T-helper 2 cell treated with Interferon-gamma antibody and Interleukin-4, amounts not matched to agents 5 μg/mL and 100 μg/mL, for 36 hours (primary cell): Measurements from ENCODE around the gene NFXL1.
"Not testable (repeated sequence)": the region's sequence is repeated elsewhere in the genome, so short reads cannot be mapped to it uniquely, and the experiment has no call there.

Source experiments
- DNase-seq: peaks from one replicate; pipeline ENCODE4 v3.0.0; 2021; ENCODE audit warnings: low spot score
- H3K27ac Mint-ChIP-seq: one replicate; pipeline ENCODE4 v1.8.0; 2021; ENCODE audit warnings: mild to moderate bottlenecking, mixed read lengths
- H3K27me3 Mint-ChIP-seq: one replicate; pipeline ENCODE4 v1.8.0; 2021; ENCODE audit warnings: low read depth, mixed read lengths
- H3K36me3 Mint-ChIP-seq: one replicate; pipeline ENCODE4 v1.8.0; 2021; ENCODE audit warnings: low read depth, mixed read lengths
- H3K4me1 Mint-ChIP-seq: one replicate; pipeline ENCODE4 v1.8.0; 2021; ENCODE audit warnings: low read depth, mixed read lengths
- H3K4me3 Mint-ChIP-seq: one replicate; pipeline ENCODE4 v1.8.0; 2022; ENCODE audit warnings: mild to moderate bottlenecking, moderate library complexity, mixed read lengths
- H3K9me3 Mint-ChIP-seq: one replicate; pipeline ENCODE4 v1.8.0; 2021; ENCODE audit warnings: mixed read lengths

The NFXL1 gene

GRCh38 chr4:47922436-47923260, 8.3 kb upstream of the NFXL1 start:
- H3K27ac Mint-ChIP-seq, H3K4me3 Mint-ChIP-seq, H3K4me1 Mint-ChIP-seq, H3K36me3 Mint-ChIP-seq, DNase-seq: not testable (repeated sequence)
- H3K27me3 Mint-ChIP-seq = peaks cover 16% of the 10 kb centered on the region
- H3K9me3 Mint-ChIP-seq = peaks cover 13% of the 10 kb centered on the region

DNA sequence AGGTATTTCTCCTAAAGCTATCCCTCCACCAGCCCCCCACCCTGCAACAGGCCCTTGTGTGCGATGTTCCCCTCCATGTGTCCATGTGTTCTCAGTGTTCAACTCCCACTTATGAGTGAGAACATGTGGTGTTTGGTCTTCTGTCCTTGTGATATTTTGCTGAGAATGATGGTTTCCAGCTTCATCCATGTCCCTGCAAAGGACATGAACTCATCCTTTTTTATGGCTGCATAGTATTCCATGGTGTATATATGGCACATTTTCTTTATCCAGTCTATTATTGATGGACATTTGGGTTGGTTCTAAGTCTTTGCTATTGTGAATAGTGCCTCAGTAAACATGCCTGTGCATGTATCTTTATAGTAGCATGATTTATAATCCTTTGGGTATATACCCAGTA, 2.8 kb upstream of the NFXL1 start:
- not testable (repeated sequence) for H3K36me3 Mint-ChIP-seq, DNase-seq, H3K4me3 Mint-ChIP-seq, H3K27ac Mint-ChIP-seq, H3K27me3 Mint-ChIP-seq
- Mint-ChIP-seq H3K4me1 (peaks cover 17% of the 10 kb centered on the region), H3K9me3 (peaks cover 15% of the 10 kb centered on the region)

GRCh38 chr4:47915378-47915777, 995 bp upstream of the NFXL1 start:
- H3K27me3 Mint-ChIP-seq = peaks cover 3% of the 10 kb centered on the region
- H3K4me1 Mint-ChIP-seq = peaks cover 23% of the 10 kb centered on the region
- peaks cover 15% of the 10 kb centered on the region for H3K9me3 Mint-ChIP-seq
- no peak overlapping the region for H3K27ac Mint-ChIP-seq
- H3K4me3 Mint-ChIP-seq = peak overlapping the region; percentile 92
- no peak for DNase-seq
- H3K36me3 Mint-ChIP-seq = peaks cover 15% of the 10 kb centered on the region

DNA sequence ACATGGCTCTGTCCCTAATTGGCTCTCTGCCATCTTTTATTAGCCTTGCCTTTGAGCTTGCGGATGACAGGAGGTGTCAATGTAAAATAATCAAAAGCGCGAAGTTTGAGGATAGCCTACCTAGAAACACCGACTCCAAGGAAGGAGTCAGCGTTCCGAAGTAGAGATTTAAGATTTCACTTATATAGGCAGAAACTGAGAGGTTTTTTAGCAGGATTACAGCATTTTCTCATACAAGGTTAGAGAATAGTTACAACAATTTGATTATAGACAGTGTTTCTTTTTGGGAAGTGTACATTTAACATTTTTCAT, 499 bp upstream of the NFXL1 start:
- peak overlapping the region; percentile 92 for H3K4me3 Mint-ChIP-seq
- peaks cover 2% of the 10 kb centered on the region for H3K27me3 Mint-ChIP-seq
- DNase-seq = no peak
- H3K9me3 Mint-ChIP-seq = peaks cover 15% of the 10 kb centered on the region
- H3K4me1 Mint-ChIP-seq = peaks cover 23% of the 10 kb centered on the region
- H3K36me3 Mint-ChIP-seq = peaks cover 18% of the 10 kb centered on the region
- H3K27ac Mint-ChIP-seq = peak overlapping the region; percentile 78

- Mint-ChIP-seq H3K36me3 (peaks cover 23% of the 10 kb centered on the region), H3K27ac (peak overlapping the region; percentile 91), H3K9me3 (peaks cover 13% of the 10 kb centered on the region), H3K4me3 (peak overlapping the region; percentile 92), H3K4me1 (peaks cover 23% of the 10 kb centered on the region), H3K27me3 (no peaks in the 10 kb centered on the region)
- DNase-seq = no peak
Observed at GRCh38 chr4:47913861-47914219, 543 bp downstream of the NFXL1 start.

- peaks cover 23% of the 10 kb centered on the region for H3K4me1 Mint-ChIP-seq
- peaks cover 25% of the 10 kb centered on the region for H3K36me3 Mint-ChIP-seq
- no peaks in the 10 kb centered on the region for H3K27me3 Mint-ChIP-seq
- peaks cover 8% of the 10 kb centered on the region for H3K9me3 Mint-ChIP-seq
- DNase-seq = no peak
- H3K27ac Mint-ChIP-seq = peak overlapping the region; percentile 91
- peak overlapping the region; percentile 92 for H3K4me3 Mint-ChIP-seq
Observed at GRCh38 chr4:47913330-47913729, 1.1 kb downstream of the NFXL1 start.

DNA sequence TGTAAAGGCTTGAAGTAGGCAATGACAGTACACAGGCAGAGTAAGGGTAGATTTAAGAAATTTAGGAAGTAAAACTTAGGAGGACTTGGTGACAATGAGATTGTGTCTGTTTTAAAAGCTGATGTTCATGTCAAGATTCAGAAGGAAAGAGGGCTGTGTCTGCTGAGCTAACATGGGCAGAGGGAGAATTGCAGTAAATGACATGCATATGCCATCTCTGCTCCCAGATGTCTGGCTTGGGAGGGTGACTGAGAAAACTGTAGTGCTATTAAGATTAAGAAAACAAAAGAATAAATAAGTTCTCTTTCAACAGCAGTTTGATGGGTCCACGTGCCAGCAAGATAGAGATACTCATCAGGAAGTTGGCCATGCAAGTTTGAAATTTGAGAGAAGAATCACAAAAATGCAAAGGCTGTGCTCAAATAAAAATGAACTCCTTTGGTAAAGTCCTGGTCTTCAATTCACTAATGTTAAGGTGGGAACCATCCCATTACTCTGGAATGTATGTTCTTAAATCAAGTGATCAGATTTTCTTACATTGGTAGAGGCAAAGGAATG, 7.2 kb downstream of the NFXL1 start:
- no peaks in the 10 kb centered on the region for H3K9me3 Mint-ChIP-seq
- no peak for DNase-seq
- peaks cover 9% of the 10 kb centered on the region for H3K4me1 Mint-ChIP-seq
- H3K4me3 Mint-ChIP-seq = no peak overlapping the region
- no peak overlapping the region for H3K27ac Mint-ChIP-seq
- H3K27me3 Mint-ChIP-seq = no peaks in the 10 kb centered on the region
- peaks cover 36% of the 10 kb centered on the region for H3K36me3 Mint-ChIP-seq

GRCh38 chr4:47899639-47900038, 14.7 kb downstream of the NFXL1 start:
- Mint-ChIP-seq H3K27ac (no peak overlapping the region), H3K4me3 (no peak overlapping the region), H3K27me3 (no peaks in the 10 kb centered on the region), H3K9me3 (no peaks in the 10 kb centered on the region), H3K4me1 (no peaks in the 10 kb centered on the region), H3K36me3 (peaks cover 40% of the 10 kb centered on the region)
- no peak for DNase-seq

DNA sequence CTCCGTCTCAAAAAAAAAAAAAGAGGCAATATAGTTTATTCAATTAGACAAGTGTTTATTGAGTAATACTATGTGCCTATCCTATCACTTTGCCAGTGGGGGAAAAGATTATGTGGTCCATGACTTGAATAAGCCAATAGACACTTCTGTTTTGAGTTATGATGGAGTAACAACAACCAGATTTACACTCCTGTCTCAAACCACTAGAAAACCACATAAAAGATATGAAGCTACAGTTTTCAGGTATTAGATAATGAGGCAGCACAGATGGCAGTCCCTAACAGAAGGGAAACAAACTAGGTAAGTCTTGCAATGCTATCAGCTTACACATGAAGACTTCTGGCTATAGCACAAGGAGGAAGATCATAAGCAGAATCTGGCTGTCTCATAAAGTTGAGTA, 22.5 kb downstream of the NFXL1 start:
- Mint-ChIP-seq H3K27ac (no peak overlapping the region), H3K9me3 (no peaks in the 10 kb centered on the region), H3K4me3 (no peak overlapping the region), H3K36me3 (peaks cover 45% of the 10 kb centered on the region), H3K27me3 (no peaks in the 10 kb centered on the region), H3K4me1 (peaks cover 8% of the 10 kb centered on the region)
- DNase-seq = no peak

GRCh38 chr4:47882228-47882627, 32.2 kb downstream of the NFXL1 start:
- Mint-ChIP-seq H3K4me3 (no peak overlapping the region), H3K4me1 (no peaks in the 10 kb centered on the region), H3K36me3 (peaks cover 46% of the 10 kb centered on the region), H3K27me3 (no peaks in the 10 kb centered on the region), H3K9me3 (no peaks in the 10 kb centered on the region), H3K27ac (no peak overlapping the region)
- DNase-seq = no peak

DNA sequence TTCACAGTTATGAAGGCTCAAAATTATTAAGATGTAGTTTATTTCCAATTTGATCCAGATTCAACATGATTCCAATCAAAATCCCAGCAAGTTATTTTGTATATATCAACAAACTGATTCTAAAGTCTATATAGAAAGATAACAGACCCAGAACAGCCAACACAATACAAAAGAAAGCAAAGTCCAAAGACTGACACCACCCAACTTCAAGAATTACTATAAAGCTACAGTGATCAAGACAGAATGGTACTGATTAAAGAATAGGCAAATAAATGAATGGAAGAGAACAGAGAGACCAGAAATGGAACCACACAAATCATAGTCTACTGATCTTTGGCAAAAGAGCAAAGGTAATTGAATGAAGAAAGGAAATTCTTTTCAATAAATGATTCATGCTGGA, 34.9 kb downstream of the NFXL1 start:
- no peak for DNase-seq
- Mint-ChIP-seq H3K27me3 (no peaks in the 10 kb centered on the region), H3K9me3 (no peaks in the 10 kb centered on the region), H3K4me1 (peaks cover 6% of the 10 kb centered on the region), H3K4me3 (no peak overlapping the region), H3K36me3 (peaks cover 55% of the 10 kb centered on the region), H3K27ac (no peak overlapping the region)

GRCh38 chr4:47876784-47877546, 37.4 kb downstream of the NFXL1 start:
- Mint-ChIP-seq H3K27ac (no peak overlapping the region), H3K4me3 (no peak overlapping the region)

GRCh38 chr4:47876310-47876709, 38.1 kb downstream of the NFXL1 start:
- no peaks in the 10 kb centered on the region for H3K27me3 Mint-ChIP-seq
- peaks cover 14% of the 10 kb centered on the region for H3K4me1 Mint-ChIP-seq
- no peak overlapping the region for H3K4me3 Mint-ChIP-seq
- H3K27ac Mint-ChIP-seq = no peak overlapping the region
- peaks cover 54% of the 10 kb centered on the region for H3K36me3 Mint-ChIP-seq
- H3K9me3 Mint-ChIP-seq = no peaks in the 10 kb centered on the region
- DNase-seq = no peak

More at GRCh38 chr4:47876784-47877546, 37.4 kb downstream of the NFXL1 start:
- Mint-ChIP-seq H3K27me3 (no peaks in the 10 kb centered on the region), H3K9me3 (no peaks in the 10 kb centered on the region), H3K4me1 (peaks cover 14% of the 10 kb centered on the region), H3K36me3 (peaks cover 58% of the 10 kb centered on the region)
- no peak for DNase-seq

GRCh38 chr4:47873877-47874541, 40.4 kb downstream of the NFXL1 start:
- DNase-seq = no peak
- Mint-ChIP-seq H3K27ac (peak overlapping the region; percentile 4), H3K9me3 (peaks cover 3% of the 10 kb centered on the region), H3K36me3 (peaks cover 59% of the 10 kb centered on the region), H3K27me3 (no peaks in the 10 kb centered on the region), H3K4me3 (no peak overlapping the region), H3K4me1 (peaks cover 14% of the 10 kb centered on the region)
